ENCODE results near the gene ANGPTL5. TPM values are rescaled to one million over a fixed set of nuclear protein-coding genes. Genes with fewer than 3 reads are reported as not detected.

ANGPTL5 gene
- total RNA-seq, 2 experiments from 2014 or later: not detected

DNA sequence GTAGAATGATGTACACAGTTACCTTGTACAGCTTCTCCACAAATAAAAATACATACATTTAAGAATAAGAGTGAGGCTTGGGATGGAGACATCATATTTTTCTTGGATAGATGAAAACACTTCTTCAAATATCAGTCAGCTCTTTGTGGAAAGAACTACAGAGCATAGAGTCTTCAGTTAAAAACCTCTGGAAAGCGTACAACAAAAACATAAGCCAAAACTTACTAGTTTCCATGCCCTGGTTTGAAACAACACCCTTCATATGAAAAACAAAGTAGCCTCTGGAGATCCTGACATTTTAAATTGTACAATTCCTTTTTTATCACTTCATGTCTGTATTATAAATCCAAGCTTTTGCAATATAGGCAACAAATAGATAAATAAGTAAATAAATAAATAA, 8.5 kb downstream of the ANGPTL5 start:
- Histone ChIP-seq H3K4me2 (ENCODE audit: low read length) (no peak overlapping the region), H3K9me2 (ENCODE audit: insufficient read depth, low read length) (no peaks in the 10 kb centered on the region), H3K27ac (ENCODE audit: low read depth, low read length, poor library complexity, severe bottlenecking) (no peak overlapping the region), H3K4me1 (ENCODE audit: insufficient read depth, low read length, poor library complexity, severe bottlenecking) (no peaks in the 10 kb centered on the region), H2AFZ (ENCODE audit: low read length) (no peak overlapping the region), H4K20me1 (ENCODE audit: insufficient read depth, low read length) (no peaks in the 10 kb centered on the region), H3K36me3 (ENCODE audit: insufficient read depth, low read length) (no peaks in the 10 kb centered on the region), H3K79me2 (ENCODE audit: insufficient read depth, low read depth, low read length) (no peaks in the 10 kb centered on the region), H3K4me3 (ENCODE audit: low read depth, low read length, poor library complexity, severe bottlenecking) (no peak overlapping the region), H3K9me3 (ENCODE audit: low read length) (no peaks in the 10 kb centered on the region)
- intact Hi-C loops (cut with micrococcal nuclease; ENCODE audit: unreplicated experiment): no loop called here
- TF ChIP-seq, protein P1, sequence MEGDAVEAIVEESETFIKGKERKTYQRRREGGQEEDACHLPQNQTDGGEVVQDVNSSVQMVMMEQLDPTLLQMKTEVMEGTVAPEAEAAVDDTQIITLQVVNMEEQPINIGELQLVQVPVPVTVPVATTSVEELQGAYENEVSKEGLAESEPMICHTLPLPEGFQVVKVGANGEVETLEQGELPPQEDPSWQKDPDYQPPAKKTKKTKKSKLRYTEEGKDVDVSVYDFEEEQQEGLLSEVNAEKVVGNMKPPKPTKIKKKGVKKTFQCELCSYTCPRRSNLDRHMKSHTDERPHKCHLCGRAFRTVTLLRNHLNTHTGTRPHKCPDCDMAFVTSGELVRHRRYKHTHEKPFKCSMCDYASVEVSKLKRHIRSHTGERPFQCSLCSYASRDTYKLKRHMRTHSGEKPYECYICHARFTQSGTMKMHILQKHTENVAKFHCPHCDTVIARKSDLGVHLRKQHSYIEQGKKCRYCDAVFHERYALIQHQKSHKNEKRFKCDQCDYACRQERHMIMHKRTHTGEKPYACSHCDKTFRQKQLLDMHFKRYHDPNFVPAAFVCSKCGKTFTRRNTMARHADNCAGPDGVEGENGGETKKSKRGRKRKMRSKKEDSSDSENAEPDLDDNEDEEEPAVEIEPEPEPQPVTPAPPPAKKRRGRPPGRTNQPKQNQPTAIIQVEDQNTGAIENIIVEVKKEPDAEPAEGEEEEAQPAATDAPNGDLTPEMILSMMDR (conservative IDR thresholded peaks at IDR 0.05; ENCODE audit: low read length): no peak
- no peak for TF ChIP-seq EZH2phosphoT487 (IDR thresholded peaks at IDR 0.05; ENCODE audit: borderline replicate concordance, low read depth, low read length)
- no TSS peak for BruUV-seq (replicated peaks)
- no peak for DNase-seq (ENCODE audit: low spot score)
- POLR2A ChIA-PET: interaction anchor here (0.6 to 1.5 kb wide), 5 partner anchors 11 to 509 kb away, joined by 3 to 4 read pairs (median 3); no protein-coding TSS in a partner anchor
- CTCF ChIA-PET (ENCODE audit: unreplicated experiment): no interaction called here

DNA sequence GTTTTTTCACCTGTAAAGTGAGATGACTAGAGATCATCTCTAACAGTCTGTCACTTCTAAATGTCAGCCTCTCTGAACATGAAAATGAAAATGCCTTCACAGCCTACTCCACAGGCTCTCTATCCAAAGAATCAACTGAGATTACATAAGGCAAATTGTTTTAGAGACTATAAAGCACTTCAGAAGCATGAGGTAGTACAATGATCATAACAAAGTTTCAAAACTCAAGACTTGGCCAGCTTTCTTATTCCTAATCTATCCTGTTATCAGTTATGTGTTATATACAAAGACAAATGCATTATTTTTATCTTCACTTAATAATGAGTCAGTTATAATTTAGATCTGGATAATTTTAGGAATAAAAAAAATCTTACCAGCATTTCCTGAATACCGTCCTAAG, 21.8 kb downstream of the ANGPTL5 start:
- CTCF ChIA-PET (ENCODE audit: unreplicated experiment): no interaction called here
- H3K36me3 ChIP-seq (ENCODE audit: insufficient read depth, low read length): no peaks in the 10 kb centered on the region

DNA sequence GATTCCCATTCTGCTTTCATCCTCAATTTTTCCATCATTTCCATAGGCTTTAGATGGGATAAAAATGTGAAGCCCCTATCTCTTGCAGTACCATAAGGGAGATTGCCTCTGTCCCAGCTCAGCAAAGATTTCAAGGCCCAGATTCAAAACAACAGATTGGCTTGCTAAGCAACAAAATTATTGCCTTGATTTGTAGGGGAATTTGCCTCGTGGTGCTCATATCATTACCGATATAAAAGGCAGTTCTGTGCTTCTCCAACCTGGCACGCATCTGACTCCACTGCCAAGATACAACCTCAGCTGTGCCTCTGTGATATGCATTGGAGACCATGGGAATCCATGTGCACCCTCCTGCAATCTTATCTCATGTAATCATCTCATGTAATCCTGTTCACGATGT, 26.6 kb downstream of the ANGPTL5 start:
- H3K4me2 ChIP-seq (ENCODE audit: low read length): no peak overlapping the region
- BruUV-seq (replicated peaks): no TSS peak
- no peak overlapping the region for H2AFZ ChIP-seq (ENCODE audit: low read length)
- intact Hi-C loops (cut with micrococcal nuclease; ENCODE audit: unreplicated experiment): no loop called here
- H3K36me3 ChIP-seq (ENCODE audit: insufficient read depth, low read length): no peaks in the 10 kb centered on the region
- H3K4me3 ChIP-seq (ENCODE audit: low read depth, low read length, poor library complexity, severe bottlenecking): no peak overlapping the region
- no peaks in the 10 kb centered on the region for H3K9me2 ChIP-seq (ENCODE audit: insufficient read depth, low read length)
- H3K79me2 ChIP-seq (ENCODE audit: insufficient read depth, low read depth, low read length): no peaks in the 10 kb centered on the region
- no peak for DNase-seq (ENCODE audit: low spot score)
- TF ChIP-seq, protein P1 (conservative IDR thresholded peaks at IDR 0.05; ENCODE audit: low read length): no peak
- no peak for TF ChIP-seq EZH2phosphoT487 (IDR thresholded peaks at IDR 0.05; ENCODE audit: borderline replicate concordance, low read depth, low read length)
- H4K20me1 ChIP-seq (ENCODE audit: insufficient read depth, low read length): no peaks in the 10 kb centered on the region
- no peak overlapping the region for H3K27ac ChIP-seq (ENCODE audit: low read depth, low read length, poor library complexity, severe bottlenecking)
- ChIA-PET POLR2A (no interaction called here), CTCF (ENCODE audit: unreplicated experiment) (no interaction called here)
- H3K4me1 ChIP-seq (ENCODE audit: insufficient read depth, low read length, poor library complexity, severe bottlenecking): no peaks in the 10 kb centered on the region
- no peaks in the 10 kb centered on the region for H3K9me3 ChIP-seq (ENCODE audit: low read length)

More for the DNA sequence above, 21.8 kb downstream of the ANGPTL5 start:
- no peak for DNase-seq (ENCODE audit: low spot score)
- no peaks in the 10 kb centered on the region for H3K9me3 ChIP-seq (ENCODE audit: low read length)
- no peak overlapping the region for H3K4me2 ChIP-seq (ENCODE audit: low read length)
- H3K27ac ChIP-seq (ENCODE audit: low read depth, low read length, poor library complexity, severe bottlenecking): no peak overlapping the region
- no peaks in the 10 kb centered on the region for H3K9me2 ChIP-seq (ENCODE audit: insufficient read depth, low read length)
- BruUV-seq (replicated peaks): no TSS peak
- no peaks in the 10 kb centered on the region for H3K4me1 ChIP-seq (ENCODE audit: insufficient read depth, low read length, poor library complexity, severe bottlenecking)
- intact Hi-C loops (cut with micrococcal nuclease; ENCODE audit: unreplicated experiment): no loop called here
- H4K20me1 ChIP-seq (ENCODE audit: insufficient read depth, low read length): no peaks in the 10 kb centered on the region
- no peak overlapping the region for H2AFZ ChIP-seq (ENCODE audit: low read length)
- POLR2A ChIA-PET: no interaction called here
- no peak overlapping the region for H3K4me3 ChIP-seq (ENCODE audit: low read depth, low read length, poor library complexity, severe bottlenecking)
- no peak for TF ChIP-seq EZH2phosphoT487 (IDR thresholded peaks at IDR 0.05; ENCODE audit: borderline replicate concordance, low read depth, low read length)
- TF ChIP-seq, protein P1 (conservative IDR thresholded peaks at IDR 0.05; ENCODE audit: low read length): no peak
- no peaks in the 10 kb centered on the region for H3K79me2 ChIP-seq (ENCODE audit: insufficient read depth, low read depth, low read length)

All from OCI-LY7 (cell line).